GM19452 (cell line): ENCODE measurements around the gene SLC39A2.
"Not testable (repeated sequence)": the region's sequence is repeated elsewhere in the genome, so short reads cannot be mapped to it uniquely, and the experiment has no call there.

Experiments used
- ATAC-seq: cut with Tn5 transposase; IDR thresholded peaks from one replicate; pipeline ENCODE4 v1.9.1; 2021; ENCODE audit not compliant: unreplicated experiment

The SLC39A2 gene, protein sequence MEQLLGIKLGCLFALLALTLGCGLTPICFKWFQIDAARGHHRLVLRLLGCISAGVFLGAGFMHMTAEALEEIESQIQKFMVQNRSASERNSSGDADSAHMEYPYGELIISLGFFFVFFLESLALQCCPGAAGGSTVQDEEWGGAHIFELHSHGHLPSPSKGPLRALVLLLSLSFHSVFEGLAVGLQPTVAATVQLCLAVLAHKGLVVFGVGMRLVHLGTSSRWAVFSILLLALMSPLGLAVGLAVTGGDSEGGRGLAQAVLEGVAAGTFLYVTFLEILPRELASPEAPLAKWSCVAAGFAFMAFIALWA

GRCh38 chr14:20998674-20999366, at the start of gene SLC39A2:
SLC39A2 (plus strand) TSS chr14:20999293; CDS start chr14:20999447, 154 bp downstream.
- no peak for ATAC-seq

DNA sequence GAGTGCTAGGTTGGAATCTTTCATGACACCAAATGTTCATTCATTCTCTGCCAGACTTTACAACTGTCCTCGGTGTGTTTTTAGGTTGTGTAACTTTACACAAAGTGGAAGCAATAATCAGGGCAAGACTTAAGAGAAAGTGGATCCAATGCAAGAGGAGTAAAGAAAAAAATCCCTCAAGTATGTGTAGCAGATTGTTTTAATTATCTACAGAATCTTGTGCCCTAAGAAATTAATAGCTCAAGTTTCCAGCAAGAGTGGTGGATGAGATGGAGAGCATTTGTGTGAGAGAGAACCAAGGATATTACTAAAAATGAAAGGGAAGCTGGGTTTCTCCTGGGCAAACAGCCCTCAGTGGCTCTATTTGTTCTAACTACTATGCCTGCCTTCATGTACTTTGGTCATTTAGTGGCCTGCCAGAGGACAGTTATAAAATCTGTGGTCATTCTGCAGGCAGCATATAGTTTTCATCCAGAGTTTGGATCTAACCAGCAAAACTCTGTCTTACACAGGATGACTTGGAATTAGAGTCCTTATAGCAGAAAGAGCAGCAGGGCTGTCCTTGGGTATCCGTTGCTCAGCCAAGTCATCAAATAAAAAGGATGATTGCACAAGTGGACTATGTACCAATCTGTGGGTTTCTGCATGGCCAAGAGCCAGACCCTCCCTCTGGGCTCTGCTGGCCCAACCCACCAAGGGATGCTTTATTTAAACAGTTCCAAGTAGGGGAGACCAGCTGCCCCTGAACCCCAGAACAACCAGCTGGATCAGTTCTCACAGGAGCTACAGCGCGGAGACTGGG, 44.2 kb upstream of the SLC39A2 start, which contains the start of gene RNASE2:
TSS of gene RNASE2 (plus strand) at position 752 of the 802 bp plus-strand sequence. CDS start 285 bp downstream, outside the sequence.
- ATAC-seq: not testable (repeated sequence)

DNA sequence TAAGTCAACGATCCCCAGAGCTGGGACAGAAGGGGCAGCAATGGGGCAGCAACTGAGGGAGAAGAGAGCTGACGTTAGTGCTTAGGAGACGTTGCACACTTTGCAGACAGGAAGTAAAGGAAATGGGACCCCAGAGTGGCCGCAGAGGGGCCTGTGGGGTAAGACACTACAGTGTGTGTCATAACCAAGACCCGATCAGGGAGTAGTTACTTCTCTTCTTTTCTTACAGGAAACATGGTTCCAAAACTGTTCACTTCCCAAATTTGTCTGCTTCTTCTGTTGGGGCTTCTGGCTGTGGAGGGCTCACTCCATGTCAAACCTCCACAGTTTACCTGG, 43.6 kb upstream of the SLC39A2 start:
- ATAC-seq: not testable (repeated sequence)

- ATAC-seq: no peak
Observed at GRCh38 chr14:20956376-20956976, 42.6 kb upstream of the SLC39A2 start.

DNA sequence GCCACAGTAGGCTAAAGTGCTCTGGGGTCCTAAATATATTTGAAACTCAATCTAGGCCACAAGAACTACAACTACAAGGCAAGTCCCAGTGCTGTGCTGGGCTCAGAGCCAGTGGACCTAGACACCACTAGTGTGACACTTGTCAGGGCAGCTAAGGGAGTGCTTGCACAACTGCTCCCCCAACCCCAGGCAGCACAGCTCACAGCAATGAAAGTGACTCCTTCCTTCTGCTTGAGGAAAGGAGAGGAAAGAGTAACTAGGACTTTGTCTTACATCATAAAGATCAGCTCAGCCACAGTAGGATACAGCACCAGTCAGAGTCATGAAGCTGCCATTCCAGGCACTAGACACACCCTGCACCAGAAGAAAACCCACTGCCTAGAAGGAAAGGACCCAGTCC, 40.1 kb upstream of the SLC39A2 start:
- not testable (repeated sequence) for ATAC-seq

DNA sequence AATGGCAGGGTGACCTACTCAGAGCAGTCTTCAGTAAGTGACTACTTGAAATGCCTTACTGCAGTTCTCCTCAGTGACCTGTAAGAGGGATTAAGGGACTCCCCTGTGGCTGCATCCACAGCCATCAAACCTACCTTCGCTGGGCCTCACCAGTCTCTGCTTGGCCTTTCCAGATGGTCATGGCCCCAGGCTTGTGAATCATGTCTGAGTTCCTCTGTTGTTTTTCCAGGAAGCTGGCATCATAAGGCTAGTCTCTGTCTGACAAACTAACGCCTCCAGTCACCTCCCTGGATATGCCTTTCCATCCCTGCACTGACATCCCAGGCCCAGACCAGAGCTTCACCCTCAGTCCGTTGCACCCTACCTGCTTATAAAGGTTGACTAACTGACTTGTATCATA, 29.8 kb upstream of the SLC39A2 start:
- no peak for ATAC-seq

- peak; percentile 9 for ATAC-seq
Observed at GRCh38 chr14:20970647-20970982, 28.5 kb upstream of the SLC39A2 start.

GRCh38 chr14:20970983-20971704, 27.9 kb upstream of the SLC39A2 start:
- peak; percentile 96 for ATAC-seq

DNA sequence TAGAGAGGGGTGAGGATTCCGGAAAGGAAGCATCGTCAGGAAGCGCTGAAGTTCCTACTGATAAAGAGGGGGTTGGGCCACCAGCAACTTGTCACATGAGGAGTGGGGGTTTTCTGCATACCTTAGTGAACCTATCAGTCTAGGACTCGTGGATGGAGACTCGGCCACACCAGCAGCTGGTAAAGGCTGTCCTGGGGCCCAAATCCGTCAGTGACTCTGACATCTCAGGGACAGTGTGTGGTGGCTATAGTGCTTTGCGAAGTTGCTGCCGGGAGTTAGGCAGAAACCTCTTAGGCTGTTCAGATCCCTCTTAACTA, 27.4 kb upstream of the SLC39A2 start:
- no peak for ATAC-seq

DNA sequence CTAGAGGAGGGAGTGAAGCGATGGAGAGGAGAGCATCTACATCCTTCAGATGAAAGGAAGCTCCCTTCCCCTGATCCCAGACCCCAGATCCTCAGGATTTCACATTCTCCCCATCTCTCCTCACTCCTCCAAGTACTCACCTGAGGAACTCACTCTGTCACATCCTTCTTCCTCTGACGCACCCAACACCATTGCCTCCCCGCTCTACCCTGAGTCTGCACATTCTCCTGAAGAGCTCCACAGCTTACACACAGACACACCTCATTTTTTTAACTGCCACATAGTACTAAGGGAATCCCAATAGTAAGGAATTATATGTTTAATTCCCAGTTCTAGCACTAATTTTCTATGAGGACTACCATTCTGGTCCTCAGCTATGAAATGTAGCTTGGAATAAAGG, 25.6 kb upstream of the SLC39A2 start:
- ATAC-seq: no peak

- no peak for ATAC-seq
Observed at GRCh38 chr14:20976291-20976690, 22.8 kb upstream of the SLC39A2 start.

DNA sequence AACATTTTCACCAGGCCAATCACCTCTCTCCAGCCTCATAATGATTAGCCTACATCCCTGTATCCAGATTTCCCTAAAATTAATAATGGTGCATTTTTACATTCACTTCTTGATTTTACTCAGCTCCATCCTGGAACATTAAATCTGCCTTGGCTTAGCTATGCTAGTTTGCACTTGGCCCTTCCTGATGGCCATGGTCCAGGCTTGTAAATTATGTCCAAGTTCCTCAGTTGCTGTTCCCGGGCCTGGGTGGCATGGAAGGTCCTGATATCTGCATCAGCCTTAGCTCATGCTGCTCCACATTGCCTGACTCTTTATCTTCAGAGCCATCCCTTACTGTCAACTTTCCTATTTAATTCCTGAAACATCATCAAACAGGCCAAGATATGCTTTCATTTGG, 20.4 kb upstream of the SLC39A2 start:
- ATAC-seq: no peak

GRCh38 chr14:20980906-20981305, 18.2 kb upstream of the SLC39A2 start:
- no peak for ATAC-seq

- ATAC-seq: no peak
Observed at GRCh38 chr14:20982646-20983369, 16.3 kb upstream of the SLC39A2 start.

GRCh38 chr14:20985650-20986049, 13.4 kb upstream of the SLC39A2 start:
- ATAC-seq: not testable (repeated sequence)

- no peak for ATAC-seq
Observed at GRCh38 chr14:20986811-20987210, 12.3 kb upstream of the SLC39A2 start.

GRCh38 chr14:20988717-20989470, 10.2 kb upstream of the SLC39A2 start:
- ATAC-seq: no peak

GRCh38 chr14:20989471-20989786, 9.7 kb upstream of the SLC39A2 start:
- ATAC-seq: no peak

DNA sequence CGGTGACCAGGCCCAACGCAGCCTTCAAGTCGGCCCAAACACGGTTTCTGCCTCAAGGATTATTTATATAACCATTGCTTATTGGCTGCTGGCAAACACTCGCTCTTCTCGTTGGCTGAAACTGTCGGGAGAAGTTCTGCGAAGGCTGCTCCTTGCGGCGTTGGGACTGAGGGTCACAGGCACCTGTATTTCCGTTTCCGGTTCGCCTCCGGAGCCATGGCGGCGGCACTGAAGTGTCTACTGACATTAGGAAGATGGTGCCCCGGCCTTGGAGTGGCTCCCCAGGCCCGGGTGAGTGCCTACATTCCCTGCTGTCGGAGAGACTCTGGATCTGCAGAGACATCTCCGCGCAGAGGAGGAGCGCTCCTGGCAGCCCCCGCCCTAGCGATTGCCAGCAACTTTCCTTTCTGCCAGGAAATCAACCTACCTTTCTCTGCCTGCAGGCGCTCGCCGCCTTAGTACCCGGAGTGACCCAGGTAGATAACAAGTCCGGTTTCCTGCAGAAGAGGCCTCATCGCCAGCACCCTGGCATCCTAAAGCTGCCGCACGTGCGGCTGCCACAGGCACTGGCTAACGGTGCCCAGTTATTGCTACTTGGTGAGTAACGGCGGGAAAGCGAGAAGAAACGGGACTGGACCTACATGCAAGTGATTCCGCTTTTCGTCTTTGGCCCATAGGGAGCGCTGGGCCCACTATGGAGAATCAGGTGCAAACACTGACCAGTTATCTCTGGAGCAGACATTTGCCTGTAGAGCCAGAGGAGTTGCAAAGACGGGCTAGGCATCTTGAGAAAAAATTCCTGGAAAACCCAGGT, 9.1 kb upstream of the SLC39A2 start, which contains the start of gene METTL17:
TSS of gene METTL17 (plus strand) at position 194 of the 814 bp plus-strand sequence. CDS start at position 217, 23 bp downstream.
- ATAC-seq: peak; percentile 96
